Bone marrow (tissue), 2 donors: ENCODE measurements around the gene TAS1R3.
A peak's percentile ranks its signal among the peaks of the same experiment; 100 is the strongest.

Experiments used
- DNase-seq, 2 donors: peaks; one replicate each; lab custom pipeline; 2025; lab: John Stamatoyannopoulos, UW

TAS1R3 gene

GRCh38 chr1:1295154-1295923 is 35.7 kb upstream of the TAS1R3 start:
- DNase-seq: no peak

DNA sequence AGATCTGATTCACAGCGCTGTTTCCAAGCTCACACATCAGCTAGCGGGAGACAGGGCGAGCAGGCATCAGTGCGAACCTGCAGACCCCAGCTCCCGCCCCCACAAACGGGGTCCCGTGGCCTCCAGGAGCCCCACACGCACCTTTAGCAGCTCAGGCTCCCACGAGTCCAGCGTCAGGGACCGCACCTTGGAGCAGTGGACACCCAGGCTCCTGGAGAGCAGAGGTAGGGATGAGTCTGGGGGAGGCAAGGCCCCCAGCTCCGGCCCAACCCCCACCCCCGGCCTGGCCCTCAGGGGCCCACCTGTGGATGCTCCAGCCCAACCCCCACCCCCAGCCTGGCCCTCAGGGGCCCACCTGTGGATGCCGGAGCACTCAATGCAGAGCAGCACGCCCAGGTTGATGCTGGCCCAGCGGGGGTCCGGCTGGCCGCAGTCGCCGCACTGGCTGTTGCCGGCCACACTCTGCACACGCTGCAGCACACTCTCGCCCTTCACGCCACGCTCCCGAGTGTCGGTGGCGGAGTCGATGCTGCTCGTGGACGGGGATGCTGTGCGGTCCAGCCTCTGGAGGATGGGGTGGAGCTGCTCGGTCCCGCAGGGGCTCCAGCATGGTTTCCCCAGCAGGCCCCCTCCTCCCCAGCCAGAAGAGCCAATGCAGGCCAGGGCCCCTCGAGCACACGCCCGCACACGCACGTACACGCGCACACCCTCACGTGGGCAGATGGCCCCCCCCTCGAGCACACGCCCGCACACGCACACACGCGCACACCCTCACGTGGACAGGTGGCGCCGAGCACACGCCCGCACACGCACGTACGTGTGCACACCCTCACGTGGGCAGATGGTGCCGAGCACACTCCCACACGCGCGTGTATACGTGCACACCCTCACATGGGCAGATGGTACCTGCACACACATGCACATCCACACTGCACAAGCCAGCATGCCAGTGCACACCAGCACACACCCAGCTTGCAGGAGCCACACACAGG is 34.7 kb upstream of the TAS1R3 start:
- no peak for DNase-seq

GRCh38 chr1:1297802-1298424 is 33.2 kb upstream of the TAS1R3 start:
- DNase-seq: no peak

DNA sequence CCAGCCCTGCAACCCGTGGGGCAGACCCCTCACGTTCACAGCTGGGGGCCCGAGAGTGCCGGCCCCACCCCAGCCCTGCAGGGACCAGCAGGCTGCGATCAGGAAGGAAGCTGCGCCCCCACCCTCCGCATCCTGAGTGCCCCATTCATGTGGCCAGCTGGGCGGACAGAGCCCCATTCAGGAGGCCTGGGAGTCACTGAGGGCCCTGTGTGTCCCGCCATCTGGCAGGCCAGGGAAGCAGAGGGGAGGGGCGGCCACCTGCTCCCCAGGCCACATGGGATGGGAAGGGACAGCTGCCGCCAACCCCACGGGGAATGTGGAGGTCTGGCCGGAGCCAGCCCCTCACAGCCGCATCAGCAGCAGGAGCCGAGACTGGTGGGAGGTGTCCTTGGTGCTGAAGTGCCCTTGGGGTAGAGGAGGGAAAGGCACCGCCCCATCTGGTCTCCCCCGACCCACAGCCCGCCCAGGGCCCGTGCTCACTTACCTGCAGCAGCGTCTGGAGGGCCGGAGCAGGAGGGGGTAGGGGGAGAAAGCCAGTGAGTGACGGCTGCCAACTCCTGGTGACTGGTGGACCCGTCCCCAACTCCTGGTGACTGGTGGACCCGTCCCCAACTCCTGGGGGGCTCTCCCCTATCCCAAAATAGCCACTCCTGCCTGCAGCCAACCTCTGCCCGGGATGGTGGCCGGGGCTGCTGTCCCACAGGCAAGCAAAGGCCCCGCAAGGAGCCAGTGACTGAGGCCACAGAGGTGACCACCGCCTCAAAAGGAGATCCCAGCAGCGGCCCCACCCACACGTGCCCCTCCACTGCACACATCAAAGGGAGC is 32.0 kb upstream of the TAS1R3 start:
- no peak for DNase-seq

GRCh38 chr1:1299686-1300351 is 31.3 kb upstream of the TAS1R3 start:
- no peak for DNase-seq

DNA sequence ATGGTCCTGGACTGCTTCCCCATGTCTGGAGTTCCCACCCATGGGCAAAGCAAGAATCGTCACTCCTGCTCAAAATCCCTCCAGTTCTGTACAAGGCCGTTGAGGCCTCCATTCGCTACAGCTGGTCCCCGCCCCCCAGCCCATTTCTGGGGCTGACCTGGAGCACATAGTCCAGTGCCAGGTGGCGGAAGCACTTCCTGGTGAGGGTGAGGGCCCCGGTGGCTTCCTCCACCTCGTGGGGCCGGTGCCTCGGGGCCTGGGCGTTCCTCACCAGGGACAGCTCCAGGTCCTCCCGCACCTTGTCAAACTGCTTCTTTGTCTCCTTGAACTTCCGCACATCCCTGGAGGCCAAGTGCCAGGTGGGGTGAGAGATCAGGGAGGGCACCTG is 30.7 kb upstream of the TAS1R3 start:
- no peak for DNase-seq

DNA sequence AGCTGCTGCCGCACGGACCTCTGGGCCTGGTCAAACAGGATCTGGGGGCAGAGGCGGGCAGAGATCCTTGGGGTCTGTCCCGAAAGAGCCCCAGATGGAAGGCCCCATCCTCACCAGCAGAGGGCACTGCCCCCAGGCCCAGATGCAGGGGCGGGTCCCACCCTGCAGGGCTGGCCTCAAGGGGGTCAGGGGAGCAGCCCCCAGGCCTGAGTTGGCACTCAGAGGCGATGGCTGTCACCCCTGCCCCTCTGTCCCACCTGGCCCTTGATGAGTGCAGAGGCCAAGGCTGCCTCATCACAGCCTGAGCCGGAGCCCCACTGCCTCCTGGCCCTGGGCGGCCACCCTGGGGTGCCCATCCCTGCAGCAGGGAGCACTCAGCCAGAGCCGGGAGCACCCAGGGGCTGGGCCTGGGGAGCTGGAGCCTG is 29.1 kb upstream of the TAS1R3 start:
- DNase-seq: no peak

DNA sequence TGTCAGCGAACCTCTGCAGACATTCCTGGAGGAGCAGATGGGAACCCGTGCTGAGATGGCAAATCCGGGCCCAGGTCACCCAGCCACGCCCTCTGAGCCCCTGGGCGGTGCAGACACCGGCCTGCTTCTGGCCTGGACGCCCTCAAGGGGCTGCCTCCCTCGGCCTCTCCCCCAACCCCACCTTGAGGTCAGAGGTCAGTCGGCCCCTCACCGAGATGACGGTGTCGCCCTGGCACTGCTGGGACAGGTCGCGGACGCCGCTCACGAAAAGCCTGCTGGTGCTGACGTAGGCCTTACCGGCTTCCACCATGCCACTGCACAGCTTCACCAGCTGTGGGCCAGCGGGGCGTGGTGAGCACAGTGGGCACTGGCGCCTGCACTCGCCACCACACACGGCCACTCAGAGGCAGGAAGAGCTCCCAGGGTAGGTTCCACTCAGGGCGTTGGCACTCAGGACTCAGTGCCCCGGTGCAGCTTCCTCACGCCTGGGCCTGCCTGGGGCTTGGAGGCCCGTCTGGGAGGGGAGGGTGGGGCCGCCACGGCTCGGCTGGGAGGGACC is 28.1 kb upstream of the TAS1R3 start:
- no peak for DNase-seq

DNA sequence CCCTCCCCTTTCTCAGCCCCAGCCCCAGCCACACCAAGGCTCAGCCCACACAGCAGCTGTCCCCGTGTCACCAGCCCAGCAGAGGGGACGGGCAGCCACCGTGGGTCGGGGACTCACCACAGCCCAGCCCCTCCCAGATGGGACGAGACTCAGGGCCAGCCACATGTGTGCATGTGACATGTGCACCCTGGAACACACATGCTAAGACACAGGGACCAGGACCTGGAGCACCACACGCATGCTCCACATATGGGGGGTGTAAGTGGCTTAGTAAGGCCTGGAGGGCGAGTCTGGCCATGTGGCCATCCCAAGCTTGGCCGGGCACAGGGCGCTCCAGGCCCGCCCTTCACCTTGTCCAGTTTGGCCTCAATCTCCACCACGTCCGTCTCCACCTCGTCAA is 27.3 kb upstream of the TAS1R3 start:
- no peak for DNase-seq

DNA sequence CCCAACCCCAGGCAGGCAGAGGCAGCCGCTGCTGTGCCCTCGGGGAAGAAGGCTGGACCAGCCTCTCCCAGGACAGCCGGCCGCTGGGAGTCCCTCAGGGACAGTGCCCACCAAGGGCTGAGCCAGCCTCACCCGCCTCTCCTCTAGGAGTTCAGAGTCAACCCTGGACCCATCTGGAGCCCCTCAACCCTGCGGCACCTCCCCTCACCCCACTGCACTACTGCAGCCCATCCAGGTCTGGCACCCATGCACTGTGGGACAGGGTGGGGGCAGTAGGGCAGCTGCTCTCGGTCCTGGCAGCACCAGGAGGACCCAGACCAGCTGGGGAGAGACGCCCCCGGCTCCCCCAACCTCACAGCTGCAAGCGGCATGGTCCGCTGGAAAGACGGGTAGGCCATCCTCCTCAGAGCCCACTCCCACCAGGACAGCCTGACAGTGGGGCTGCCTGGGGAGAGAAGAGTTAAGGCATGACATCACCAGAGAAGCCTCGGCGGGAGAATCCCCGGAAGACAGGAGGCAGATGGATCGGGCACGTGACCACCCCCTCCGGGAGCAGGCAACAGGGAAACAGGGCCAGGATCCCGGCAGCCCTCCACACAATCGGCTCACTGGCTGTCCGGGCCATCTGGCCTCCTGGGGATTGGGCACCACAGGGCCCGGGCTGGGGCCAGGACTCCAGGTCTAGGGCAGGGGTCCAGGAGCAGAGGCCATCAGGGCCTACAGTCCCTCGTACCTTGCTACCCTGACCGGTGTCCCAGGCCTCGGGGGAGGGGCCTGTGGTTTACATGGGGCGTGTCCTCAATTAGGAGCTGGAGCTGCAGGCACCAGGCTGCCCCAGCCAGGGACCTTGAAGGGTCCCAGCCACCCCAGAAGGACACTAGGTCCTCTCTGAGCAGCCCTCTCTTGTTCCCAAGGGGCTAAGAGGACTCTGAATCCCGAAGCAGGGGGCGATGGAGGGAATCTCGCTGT is 26.5 kb upstream of the TAS1R3 start:
- no peak for DNase-seq

DNA sequence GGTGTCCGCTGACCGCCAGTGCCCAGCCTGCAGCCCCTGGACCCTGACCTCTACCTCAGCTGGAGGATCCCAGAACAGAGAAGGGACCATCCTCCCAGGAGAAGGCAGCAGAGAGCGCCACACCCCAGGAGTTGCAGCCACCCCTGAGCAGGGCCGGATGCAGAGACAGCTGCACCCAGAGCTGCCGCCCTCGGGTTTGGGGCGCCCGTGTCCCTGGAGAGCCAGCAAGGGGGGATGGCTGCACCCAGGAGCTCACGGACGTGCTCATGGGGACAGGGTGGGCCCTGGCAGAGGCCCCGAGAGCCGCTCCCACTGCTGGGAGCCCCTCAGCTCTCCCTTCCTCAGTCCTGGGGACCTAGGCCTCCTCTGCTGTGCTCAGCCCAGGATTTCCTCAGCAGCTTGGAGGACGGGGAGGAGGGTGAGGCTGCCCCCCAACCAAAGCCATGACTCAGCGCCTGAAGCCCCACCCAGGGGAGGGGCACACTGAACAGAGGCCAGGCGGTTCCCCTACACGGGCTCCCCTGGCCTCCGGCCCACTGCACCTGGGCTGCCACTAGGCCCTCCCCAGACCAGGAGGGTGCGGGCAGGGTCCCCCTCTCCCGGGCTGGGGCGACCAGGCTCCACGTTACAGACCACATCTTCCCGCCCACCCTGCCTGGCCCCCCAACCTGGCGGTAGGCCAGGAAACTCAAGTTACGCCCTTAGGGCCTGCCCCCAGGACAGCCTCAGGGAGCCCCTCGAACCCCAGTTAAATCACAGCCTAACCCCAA is 25.6 kb upstream of the TAS1R3 start:
- DNase-seq: peak; percentile 49 to 68

GRCh38 chr1:1306070-1306660 is 24.9 kb upstream of the TAS1R3 start:
- no peak for DNase-seq

DNA sequence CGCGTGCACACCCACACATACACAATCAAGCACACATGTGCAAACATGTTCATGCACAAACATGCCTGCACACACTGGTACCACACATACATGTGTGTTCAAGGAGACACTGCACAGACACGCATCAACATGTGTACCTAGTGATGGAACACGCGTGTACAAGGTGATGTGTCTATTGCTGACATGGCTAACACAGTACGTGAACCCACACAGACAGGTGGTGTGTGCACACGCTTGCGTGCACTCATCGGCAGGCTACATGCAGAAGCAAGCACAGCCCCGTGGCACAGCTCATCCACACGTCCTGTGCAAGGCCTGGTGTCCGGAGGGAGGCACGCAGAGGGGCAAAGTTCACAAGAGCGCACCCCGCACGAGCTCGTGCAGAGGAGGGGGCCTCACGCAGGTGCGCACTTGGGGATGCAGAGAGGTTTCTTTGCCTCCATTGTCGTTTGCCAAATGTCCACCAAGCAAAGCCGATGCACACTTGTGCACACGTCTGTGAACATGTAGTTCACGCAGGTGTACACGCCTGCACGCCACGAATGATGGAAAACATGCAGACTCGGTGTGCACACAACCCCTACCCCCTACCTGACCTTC is 24.3 kb upstream of the TAS1R3 start:
- DNase-seq: no peak

- no peak for DNase-seq
Measured at GRCh38 chr1:1307261-1307922, 23.7 kb upstream of the TAS1R3 start.

DNA sequence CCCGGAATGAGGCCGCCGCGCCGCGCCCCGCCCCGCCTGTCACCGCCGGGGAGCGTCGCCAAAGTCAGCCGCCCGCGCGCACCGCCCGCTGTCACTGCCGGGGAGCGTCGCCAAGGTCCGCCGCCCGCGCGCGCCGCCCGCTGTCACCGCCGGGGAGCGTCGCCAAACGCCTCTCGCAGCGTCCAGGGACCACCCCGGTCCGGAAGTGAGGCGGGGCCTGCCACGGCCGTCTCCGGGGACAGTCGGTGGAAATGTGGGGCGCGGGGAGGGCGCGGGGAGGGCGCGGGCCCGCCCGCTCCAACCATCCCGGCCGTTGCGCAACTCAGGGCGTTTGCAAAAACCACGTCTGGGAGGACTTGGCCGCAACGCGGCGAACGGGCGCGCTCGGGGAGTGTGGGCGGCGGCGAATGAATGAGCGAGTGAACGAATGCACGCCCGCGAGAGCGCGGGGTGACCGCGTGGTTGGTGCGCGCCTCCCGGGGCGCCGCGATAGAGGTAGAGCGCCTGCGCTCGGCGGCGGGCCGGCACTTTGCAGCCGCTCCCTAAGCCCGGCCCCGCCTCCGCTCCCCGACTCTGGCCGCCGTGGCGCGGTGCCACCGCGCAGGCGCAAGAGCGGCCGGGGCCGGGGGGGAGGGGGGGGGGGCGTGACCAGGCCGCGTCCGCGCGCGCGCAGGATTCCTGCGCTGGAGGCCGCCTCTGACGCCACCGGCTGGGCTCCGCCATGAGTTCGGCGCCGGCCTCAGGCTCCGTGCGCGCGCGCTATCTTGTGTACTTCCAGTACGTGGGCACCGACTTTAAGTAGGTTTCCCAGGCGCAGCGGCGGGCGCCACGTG is 22.9 kb upstream of the TAS1R3 start, which contains the start of the genes ACAP3 and PUSL1:
ACAP3 (minus strand) TSS at position 8 of the 833 bp plus-strand sequence. CDS start 115 bp downstream, outside the sequence.
PUSL1 (plus strand) TSS at position 675 of the 833 bp plus-strand sequence; CDS start at position 722, 47 bp downstream.
- DNase-seq: peak; percentile 81 to 98

DNA sequence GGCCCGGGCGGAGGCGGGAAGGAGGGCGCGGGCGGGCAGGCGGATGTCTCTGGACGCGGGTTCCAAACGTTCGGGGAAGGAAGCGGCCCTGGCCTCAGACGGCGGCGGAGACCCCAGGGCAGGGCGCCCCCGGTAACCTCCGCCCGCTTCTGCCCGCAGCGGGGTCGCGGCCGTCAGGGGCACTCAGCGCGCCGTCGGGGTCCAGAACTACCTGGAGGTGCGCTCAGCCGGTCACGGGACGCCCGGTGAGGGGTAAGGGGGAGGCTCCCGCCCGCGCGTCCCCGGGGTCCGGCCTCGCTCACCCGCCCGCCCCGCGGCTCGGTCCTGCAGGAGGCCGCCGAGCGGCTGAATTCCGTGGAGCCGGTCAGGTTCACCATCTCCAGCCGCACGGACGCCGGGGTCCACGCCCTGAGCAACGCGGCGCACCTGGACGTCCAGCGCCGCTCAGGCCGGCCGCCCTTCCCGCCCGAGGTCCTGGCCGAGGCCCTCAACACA is 22.3 kb upstream of the TAS1R3 start:
- DNase-seq: no peak
